Right ventricle myocardium superior (tissue), 1 donor: ENCODE data around the gene INTS15. TPM values are rescaled to one million over a fixed set of nuclear protein-coding genes. Genes with fewer than 3 reads are reported as not detected.

Source experiments
- ATAC-seq: fragments of 200-7000 bp; cut with Tn5 transposase; one replicate; pipeline ENCODE4 v1.9.1; 2020; ENCODE audit warnings: mild to moderate bottlenecking; ENCODE audit not compliant: poor library complexity
- DNase-seq: peaks from one replicate; pipeline ENCODE4 v3.0.0-alpha.2; 2020
- intact Hi-C: fragments of 100-400 bp; cut with DNase I; formaldehyde crosslinking; loops from one replicate; pipeline ENCODE4 v1.11.2; 2022
- total RNA-seq: library from RNA; stranded (reverse); fragmentation: NEBNext Ultra II Directional; extraction: Animal tissue kit (Norgen Biotek cat#: 25700); gene quantifications from one replicate; pipeline ENCODE4 v1.2.1, GENCODE V29; 2021
- donor health status: DM: no; HTN: yes; CAD: no; lungs with severe emphysema.

The INTS15 gene
- total RNA-seq, 1 donor from 2014 or later, result 15.6 TPM

DNA sequence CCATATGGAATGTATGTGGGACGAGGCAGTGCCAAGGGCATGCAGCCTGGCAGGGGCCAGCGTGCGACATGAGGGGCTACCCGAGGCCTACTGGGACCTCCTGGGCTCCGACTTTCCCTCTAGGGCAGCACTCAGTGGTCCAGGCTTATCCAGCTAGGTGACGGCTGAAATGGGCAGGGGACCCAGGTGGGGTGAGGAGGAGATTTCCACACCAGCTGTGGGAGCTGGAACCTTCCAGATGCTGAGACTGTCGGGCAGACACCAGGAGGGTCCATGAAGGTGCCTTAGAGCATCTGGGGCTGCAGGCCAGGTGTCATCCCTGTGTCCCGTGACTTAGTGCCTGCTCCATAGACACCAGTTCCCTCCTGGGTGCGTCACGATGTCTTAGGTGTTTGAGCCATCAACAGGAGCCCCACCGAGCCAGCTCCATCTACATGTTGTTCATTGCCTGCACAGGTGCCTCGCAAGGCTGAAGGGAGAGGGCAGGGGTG is 60.7 kb downstream of the INTS15 start:
- DNase-seq, result peak; percentile 26
- intact Hi-C loops, result no loop called here
- ATAC-seq, result no peak

- peak; percentile 35 for DNase-seq
- intact Hi-C loops, result no loop called here
- ATAC-seq, result no peak
Observed at GRCh38 chr7:6651851-6652445, 62.1 kb downstream of the INTS15 start.

DNA sequence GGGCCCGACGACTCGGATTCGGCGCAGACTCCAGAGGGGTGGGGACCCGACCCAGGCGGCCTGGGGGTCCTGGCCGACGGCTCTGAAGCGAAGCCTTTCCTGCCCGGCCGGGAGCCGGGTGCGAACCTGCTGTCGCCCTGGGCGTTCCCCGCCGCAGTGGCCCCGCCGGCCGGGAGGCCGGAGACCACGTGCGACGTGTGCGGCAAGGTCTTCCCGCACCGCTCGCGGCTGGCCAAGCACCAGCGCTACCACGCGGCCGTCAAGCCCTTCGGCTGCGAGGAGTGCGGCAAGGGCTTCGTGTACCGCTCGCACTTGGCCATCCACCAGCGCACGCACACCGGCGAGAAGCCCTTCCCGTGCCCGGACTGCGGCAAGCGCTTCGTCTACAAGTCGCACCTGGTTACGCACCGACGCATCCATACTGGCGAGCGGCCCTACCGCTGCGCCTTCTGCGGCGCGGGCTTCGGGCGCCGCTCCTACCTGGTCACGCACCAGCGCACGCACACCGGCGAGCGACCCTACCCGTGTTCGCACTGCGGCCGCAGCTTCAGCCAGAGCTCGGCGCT is 62.7 kb downstream of the INTS15 start:
- intact Hi-C loops, result no loop called here
- DNase-seq (no peak), ATAC-seq (no peak)

DNA sequence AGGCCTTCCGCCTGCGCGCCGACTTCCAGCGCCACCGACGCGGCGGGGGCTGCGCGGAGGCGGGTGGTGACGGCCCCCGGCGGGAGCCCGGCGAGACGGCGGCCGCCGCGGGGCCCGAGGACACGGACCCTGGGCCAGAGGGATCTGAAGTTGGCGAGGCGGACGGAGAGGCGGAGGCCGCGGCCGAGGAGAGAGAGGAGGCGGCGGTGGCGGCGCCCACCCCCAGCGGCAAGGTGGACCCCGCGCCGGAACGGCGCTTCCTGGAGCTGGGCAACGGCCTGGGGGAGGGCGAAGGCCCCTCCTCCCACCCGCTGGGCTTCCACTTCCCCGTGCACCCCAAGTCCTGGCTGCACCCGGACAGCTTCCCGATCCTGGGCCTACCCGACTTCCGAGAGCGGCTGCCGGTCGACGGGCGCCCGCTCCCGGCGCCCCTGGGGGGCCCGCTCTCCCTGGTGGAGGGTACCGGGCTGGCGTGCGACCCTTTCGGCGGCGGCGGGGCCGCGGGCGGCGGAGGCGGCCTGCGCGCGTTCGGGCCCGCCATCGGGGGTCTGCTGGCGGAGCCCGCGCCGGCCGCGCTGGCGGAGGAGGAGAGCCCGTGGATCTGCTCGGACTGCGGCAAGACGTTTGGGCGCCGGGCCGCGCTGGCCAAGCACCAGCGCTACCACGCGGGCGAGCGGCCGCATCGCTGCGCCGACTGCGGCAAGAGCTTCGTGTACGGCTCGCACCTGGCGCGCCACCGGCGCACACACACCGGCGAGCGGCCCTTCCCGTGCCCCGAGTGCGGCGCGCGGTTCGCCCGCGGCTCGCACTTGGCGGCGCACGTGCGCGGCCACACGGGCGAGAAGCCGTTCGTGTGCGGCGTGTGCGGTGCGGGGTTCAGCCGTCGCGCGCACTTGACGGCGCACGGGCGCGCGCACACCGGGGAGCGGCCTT is 63.5 kb downstream of the INTS15 start:
- intact Hi-C loops, result no loop called here
- DNase-seq (no peak), ATAC-seq (no peak)

GRCh38 chr7:6654113-6654841 is 64.5 kb downstream of the INTS15 start:
- ATAC-seq (no peak), DNase-seq (no peak)
- intact Hi-C loops, result no loop called here

DNA sequence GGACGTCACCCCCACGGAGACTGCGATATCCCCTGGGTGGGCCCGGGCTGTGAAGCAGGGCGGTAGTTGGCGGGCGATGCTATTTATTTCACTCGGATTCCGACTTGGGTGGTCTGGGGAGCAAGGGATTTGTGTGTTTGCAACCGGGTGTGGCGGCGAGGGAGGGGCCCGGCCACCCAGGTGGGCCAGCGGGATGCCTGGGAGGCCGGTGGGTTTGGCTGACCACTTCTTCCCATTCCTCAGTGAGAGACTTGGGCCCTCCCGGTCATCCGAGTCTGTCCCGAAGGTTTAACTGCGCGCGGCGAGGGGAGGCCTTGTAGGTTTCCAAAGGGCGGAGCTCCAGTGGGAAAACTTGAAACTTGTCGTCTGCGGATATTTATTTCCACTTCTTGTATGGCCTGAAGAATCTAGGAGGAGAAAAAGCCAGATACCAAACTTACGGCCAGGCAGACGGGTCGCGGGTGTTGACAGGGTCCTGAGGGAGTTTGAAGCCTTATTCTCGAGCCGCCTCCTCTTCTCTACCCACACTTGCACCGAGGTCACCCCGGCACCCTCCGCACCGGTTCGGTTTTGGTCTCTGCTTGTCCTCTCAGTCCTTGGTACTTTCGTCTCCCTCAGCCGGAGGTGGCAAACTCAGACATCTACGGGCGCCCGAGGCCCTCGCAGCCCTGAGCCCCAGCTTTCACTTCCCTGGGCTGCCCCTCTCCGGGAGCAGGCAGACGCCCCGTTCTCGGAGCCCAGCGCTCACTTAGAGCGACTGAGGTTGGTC is 65.2 kb downstream of the INTS15 start:
- no peak for DNase-seq
- ATAC-seq, result no peak
- intact Hi-C loops, result no loop called here

DNA sequence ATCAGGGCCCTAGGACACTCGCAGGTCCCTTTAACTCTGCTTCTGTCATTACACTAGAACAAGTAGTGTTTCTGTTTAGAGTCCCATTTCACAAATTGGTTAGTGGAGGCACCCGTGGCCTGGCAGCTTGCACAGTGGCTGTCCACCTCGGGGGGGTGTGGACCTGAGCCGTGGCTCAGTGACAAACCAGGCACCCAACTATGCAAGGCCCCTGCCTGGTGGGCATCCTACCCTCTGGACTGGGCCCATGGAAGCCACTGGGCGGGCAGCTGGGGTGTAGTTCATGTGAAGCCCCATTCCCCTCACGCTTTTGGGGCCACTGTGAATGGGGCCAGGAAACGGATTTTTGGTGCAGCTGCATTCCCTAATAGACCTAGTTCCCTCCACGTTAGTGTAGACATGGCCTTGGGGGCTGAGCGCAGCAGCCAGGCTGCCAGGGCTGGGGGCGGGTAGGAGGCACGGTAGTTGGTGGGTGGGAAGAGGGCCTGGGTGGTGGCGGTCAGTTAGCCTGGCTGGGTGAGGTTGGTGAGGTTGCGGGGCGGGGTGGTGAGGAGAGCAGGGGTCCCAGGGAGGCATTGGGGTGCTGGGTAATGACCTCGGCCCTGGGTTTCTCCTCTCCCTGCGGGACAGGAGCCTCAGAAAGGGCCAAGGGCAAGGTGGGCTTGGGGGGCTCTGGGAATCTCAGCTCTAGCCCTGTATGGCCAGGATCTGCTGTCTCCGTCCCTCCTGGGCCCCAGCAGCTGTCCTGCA is 66.0 kb downstream of the INTS15 start:
- DNase-seq (peak; percentile 10), ATAC-seq (no peak)

GRCh38 chr7:6656413-6656812 is 66.6 kb downstream of the INTS15 start:
- no peak for ATAC-seq
- intact Hi-C loops, result no loop called here
- DNase-seq, result no peak

More for the DNA sequence above, 66.0 kb downstream of the INTS15 start:
- intact Hi-C loops, result no loop called here

Other genes with a start within 250 kb of the INTS15 start
- 31.8 TPM for gene FAM220A, start 241.1 kb upstream of the INTS15 start, total RNA-seq
- 124 TPM for gene RAC1, start 215.5 kb upstream of the INTS15 start, total RNA-seq
- 8.1 TPM for gene DAGLB, start 142.1 kb upstream of the INTS15 start, total RNA-seq
- 41.3 TPM for gene KDELR2, start 105.9 kb upstream of the INTS15 start, total RNA-seq
- not detected for gene GRID2IP, start 38.6 kb upstream of the INTS15 start, total RNA-seq
- 40.8 TPM for gene ZDHHC4, start 12.6 kb upstream of the INTS15 start, total RNA-seq
- gene ZNF853, start 25.6 kb downstream of the INTS15 start, total RNA-seq, result 10.7 TPM
- 16.2 TPM for gene ZNF316, start 47.3 kb downstream of the INTS15 start, total RNA-seq
- 12.3 TPM for gene ZNF12, start 116.9 kb downstream of the INTS15 start, total RNA-seq
- gene RSPH10B2, start 164.1 kb downstream of the INTS15 start, total RNA-seq, result not detected
- 30.0 TPM for gene CCZ1B, start 236.3 kb downstream of the INTS15 start, total RNA-seq